ENCODE measurements around the gene BDKRB1.

BDKRB1 gene

GRCh38 chr14:96274543-96274942 is 18.5 kb downstream of the BDKRB1 start:
- peak; percentile 76 for ATAC-seq
- TF ChIP-seq RARB (CRISPR knock-in tag; IDR thresholded peaks at IDR 0.05): no peak
- peak; percentile 44; the same call in 1 of the 2 replicates for TF ChIP-seq ZNF8 (CRISPR knock-in tag; IDR thresholded peaks at IDR 0.05)
- 0 out of 2 replicates have a peak, but pooled peaks have one; percentile 9 for TF ChIP-seq TCF4 (CRISPR knock-in tag; IDR thresholded peaks at IDR 0.05; ENCODE audit: borderline replicate concordance)
- TF ChIP-seq, protein P1, sequence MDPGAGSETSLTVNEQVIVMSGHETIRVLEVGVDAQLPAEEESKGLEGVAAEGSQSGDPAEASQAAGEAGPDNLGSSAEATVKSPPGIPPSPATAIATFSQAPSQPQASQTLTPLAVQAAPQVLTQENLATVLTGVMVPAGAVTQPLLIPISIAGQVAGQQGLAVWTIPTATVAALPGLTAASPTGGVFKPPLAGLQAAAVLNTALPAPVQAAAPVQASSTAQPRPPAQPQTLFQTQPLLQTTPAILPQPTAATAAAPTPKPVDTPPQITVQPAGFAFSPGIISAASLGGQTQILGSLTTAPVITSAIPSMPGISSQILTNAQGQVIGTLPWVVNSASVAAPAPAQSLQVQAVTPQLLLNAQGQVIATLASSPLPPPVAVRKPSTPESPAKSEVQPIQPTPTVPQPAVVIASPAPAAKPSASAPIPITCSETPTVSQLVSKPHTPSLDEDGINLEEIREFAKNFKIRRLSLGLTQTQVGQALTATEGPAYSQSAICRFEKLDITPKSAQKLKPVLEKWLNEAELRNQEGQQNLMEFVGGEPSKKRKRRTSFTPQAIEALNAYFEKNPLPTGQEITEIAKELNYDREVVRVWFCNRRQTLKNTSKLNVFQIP (CRISPR knock-in tag; IDR thresholded peaks at IDR 0.05; ENCODE audit: borderline replicate concordance, low read depth): no peak
- TF ChIP-seq BACH2 (CRISPR knock-in tag; IDR thresholded peaks at IDR 0.05; ENCODE audit: borderline replicate concordance): no peak
- peak; percentile 46; the same call in 1 of the 2 replicates for TF ChIP-seq CREB5 (CRISPR knock-in tag; IDR thresholded peaks at IDR 0.05; ENCODE audit: low read depth)
- TF ChIP-seq, protein P2, sequence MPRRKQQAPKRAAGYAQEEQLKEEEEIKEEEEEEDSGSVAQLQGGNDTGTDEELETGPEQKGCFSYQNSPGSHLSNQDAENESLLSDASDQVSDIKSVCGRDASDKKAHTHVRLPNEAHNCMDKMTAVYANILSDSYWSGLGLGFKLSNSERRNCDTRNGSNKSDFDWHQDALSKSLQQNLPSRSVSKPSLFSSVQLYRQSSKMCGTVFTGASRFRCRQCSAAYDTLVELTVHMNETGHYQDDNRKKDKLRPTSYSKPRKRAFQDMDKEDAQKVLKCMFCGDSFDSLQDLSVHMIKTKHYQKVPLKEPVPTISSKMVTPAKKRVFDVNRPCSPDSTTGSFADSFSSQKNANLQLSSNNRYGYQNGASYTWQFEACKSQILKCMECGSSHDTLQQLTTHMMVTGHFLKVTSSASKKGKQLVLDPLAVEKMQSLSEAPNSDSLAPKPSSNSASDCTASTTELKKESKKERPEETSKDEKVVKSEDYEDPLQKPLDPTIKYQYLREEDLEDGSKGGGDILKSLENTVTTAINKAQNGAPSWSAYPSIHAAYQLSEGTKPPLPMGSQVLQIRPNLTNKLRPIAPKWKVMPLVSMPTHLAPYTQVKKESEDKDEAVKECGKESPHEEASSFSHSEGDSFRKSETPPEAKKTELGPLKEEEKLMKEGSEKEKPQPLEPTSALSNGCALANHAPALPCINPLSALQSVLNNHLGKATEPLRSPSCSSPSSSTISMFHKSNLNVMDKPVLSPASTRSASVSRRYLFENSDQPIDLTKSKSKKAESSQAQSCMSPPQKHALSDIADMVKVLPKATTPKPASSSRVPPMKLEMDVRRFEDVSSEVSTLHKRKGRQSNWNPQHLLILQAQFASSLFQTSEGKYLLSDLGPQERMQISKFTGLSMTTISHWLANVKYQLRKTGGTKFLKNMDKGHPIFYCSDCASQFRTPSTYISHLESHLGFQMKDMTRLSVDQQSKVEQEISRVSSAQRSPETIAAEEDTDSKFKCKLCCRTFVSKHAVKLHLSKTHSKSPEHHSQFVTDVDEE (CRISPR knock-in tag; IDR thresholded peaks at IDR 0.05): 0 out of 2 replicates have a peak, but pooled peaks have one; percentile 46
- peak; percentile 84; the same call in 1 of the 2 replicates for TF ChIP-seq ZFP3 (CRISPR knock-in tag; IDR thresholded peaks at IDR 0.05)
- peak; percentile 80 for TF ChIP-seq ISL1 (CRISPR knock-in tag; IDR thresholded peaks at IDR 0.05)
- TF ChIP-seq OSR1 (CRISPR knock-in tag; IDR thresholded peaks at IDR 0.05): no peak

DNA sequence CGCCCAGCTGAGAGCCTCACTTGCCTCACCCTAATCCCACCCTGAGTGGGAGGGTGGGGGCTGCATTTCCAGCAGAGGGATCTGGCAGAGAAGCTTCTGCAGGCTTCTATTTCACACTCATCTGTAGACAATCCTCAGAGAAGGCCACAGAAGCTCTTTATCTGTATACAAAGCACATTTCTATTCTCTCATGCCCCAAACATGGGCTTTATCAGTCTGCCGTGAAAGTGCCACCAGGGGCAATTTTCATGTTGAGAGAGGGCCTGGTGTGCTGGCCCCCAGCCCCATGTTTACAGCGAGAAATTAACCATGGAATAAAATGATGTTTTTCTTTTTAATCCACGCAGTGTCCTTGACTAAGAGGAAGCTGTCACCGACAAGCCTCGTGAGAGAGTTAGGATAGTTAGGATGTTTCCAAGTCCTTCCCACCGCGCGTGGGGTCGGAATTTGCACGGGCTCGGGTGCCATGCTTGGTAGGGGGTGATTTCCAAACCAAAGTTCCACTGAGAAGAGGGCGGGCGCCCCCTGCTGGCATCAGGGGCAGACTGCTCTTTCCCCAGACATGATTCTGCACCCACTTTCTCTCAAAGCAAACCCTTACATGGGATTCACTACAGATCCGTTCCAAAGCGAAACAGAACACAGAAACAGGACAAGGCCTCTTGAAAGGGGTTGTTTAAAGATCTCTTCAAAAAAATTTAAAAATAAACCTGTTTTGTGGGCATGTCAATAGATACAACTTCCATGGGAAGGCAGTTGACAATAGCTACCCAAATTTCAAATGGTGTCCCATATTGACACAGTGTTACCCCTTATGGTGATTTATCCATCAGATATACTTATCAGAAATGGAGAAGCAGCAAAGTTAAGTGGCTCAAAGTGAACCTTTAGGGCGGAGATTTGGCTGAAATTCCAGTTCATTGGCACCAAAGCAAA is 19.4 kb downstream of the BDKRB1 start:
- peak; percentile 79 for ATAC-seq
- 0 out of 2 replicates have a peak, but pooled peaks have one; percentile 11 for TF ChIP-seq ZFP3 (CRISPR knock-in tag; IDR thresholded peaks at IDR 0.05)
- TF ChIP-seq ZFP30 (CRISPR knock-in tag; IDR thresholded peaks at IDR 0.05): no peak
- 0 out of 2 replicates have a peak, but pooled peaks have one; percentile 6 for TF ChIP-seq ISL1 (CRISPR knock-in tag; IDR thresholded peaks at IDR 0.05)

GRCh38 chr14:96277890-96278289 is 21.9 kb downstream of the BDKRB1 start:
- no peak for ATAC-seq
- TF ChIP-seq RARB (CRISPR knock-in tag; IDR thresholded peaks at IDR 0.05) (no peak), ZFP3 (CRISPR knock-in tag; IDR thresholded peaks at IDR 0.05) (no peak), ZNF8 (CRISPR knock-in tag; IDR thresholded peaks at IDR 0.05) (no peak), ZFP30 (CRISPR knock-in tag; IDR thresholded peaks at IDR 0.05) (no peak), ESRRG (CRISPR knock-in tag; IDR thresholded peaks at IDR 0.05) (no peak), OSR1 (CRISPR knock-in tag; IDR thresholded peaks at IDR 0.05) (no peak), BACH2 (CRISPR knock-in tag; IDR thresholded peaks at IDR 0.05; ENCODE audit: borderline replicate concordance) (no peak), GLIS3 (CRISPR knock-in tag; IDR thresholded peaks at IDR 0.05) (no peak), CREB5 (CRISPR knock-in tag; IDR thresholded peaks at IDR 0.05; ENCODE audit: low read depth) (no peak)
- TF ChIP-seq, protein P3, sequence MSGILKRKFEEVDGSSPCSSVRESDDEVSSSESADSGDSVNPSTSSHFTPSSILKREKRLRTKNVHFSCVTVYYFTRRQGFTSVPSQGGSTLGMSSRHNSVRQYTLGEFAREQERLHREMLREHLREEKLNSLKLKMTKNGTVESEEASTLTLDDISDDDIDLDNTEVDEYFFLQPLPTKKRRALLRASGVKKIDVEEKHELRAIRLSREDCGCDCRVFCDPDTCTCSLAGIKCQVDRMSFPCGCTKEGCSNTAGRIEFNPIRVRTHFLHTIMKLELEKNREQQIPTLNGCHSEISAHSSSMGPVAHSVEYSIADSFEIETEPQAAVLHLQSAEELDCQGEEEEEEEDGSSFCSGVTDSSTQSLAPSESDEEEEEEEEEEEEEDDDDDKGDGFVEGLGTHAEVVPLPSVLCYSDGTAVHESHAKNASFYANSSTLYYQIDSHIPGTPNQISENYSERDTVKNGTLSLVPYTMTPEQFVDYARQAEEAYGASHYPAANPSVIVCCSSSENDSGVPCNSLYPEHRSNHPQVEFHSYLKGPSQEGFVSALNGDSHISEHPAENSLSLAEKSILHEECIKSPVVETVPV (CRISPR knock-in tag; IDR thresholded peaks at IDR 0.05): no peak
- TF ChIP-seq, protein P1 (CRISPR knock-in tag; IDR thresholded peaks at IDR 0.05; ENCODE audit: borderline replicate concordance, low read depth): no peak
- TF ChIP-seq, protein P4, sequence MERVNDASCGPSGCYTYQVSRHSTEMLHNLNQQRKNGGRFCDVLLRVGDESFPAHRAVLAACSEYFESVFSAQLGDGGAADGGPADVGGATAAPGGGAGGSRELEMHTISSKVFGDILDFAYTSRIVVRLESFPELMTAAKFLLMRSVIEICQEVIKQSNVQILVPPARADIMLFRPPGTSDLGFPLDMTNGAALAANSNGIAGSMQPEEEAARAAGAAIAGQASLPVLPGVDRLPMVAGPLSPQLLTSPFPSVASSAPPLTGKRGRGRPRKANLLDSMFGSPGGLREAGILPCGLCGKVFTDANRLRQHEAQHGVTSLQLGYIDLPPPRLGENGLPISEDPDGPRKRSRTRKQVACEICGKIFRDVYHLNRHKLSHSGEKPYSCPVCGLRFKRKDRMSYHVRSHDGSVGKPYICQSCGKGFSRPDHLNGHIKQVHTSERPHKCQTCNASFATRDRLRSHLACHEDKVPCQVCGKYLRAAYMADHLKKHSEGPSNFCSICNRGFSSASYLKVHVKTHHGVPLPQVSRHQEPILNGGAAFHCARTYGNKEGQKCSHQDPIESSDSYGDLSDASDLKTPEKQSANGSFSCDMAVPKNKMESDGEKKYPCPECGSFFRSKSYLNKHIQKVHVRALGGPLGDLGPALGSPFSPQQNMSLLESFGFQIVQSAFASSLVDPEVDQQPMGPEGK (CRISPR knock-in tag; IDR thresholded peaks at IDR 0.05; ENCODE audit: borderline replicate concordance): no peak
